Trophoblast cell (in vitro differentiated cells and primary cell): Measurements from ENCODE around the gene LSG1.
A peak's percentile ranks its signal among the peaks of the same experiment; 100 is the strongest.

Source experiments
- DNase-seq, 2 donors: peaks; one replicate each; pipeline ENCODE4 v3.0.0-alpha.2; 2016
- H2AFZ ChIP-seq: 2 replicates; pipeline ENCODE4 v1.6.1; 2013; ENCODE audit warnings: low read length, moderate library complexity, mild to moderate bottlenecking; ENCODE audit not compliant: insufficient read depth, poor library complexity
- H2AK5ac ChIP-seq: 2 replicates; pipeline ENCODE4 v1.6.1; 2013; ENCODE audit warnings: mild to moderate bottlenecking, low read length
- H2BK120ac ChIP-seq: 2 replicates; pipeline ENCODE4 v1.6.1; 2013; ENCODE audit warnings: low read length, mild to moderate bottlenecking, moderate library complexity; ENCODE audit not compliant: insufficient read depth, poor library complexity
- H2BK12ac ChIP-seq: 2 replicates; pipeline ENCODE4 v1.6.1; 2013; ENCODE audit warnings: mild to moderate bottlenecking, low read length, moderate library complexity
- H2BK5ac ChIP-seq: 2 replicates; pipeline ENCODE4 v1.6.1; 2013; ENCODE audit warnings: low read length, low read depth, moderate library complexity, mild to moderate bottlenecking; ENCODE audit not compliant: poor library complexity
- H3K14ac ChIP-seq: 2 replicates; pipeline ENCODE4 v1.6.1; 2013; ENCODE audit warnings: mild to moderate bottlenecking, low read length
- H3K18ac ChIP-seq: 2 replicates; pipeline ENCODE4 v1.6.1; 2013; ENCODE audit warnings: mild to moderate bottlenecking, low read length
- H3K23ac ChIP-seq: 2 replicates; pipeline ENCODE4 v1.6.1; 2013; ENCODE audit warnings: low read length
- H3K27ac ChIP-seq: 2 replicates; pipeline ENCODE4 v1.5.1; 2013; ENCODE audit warnings: low read depth, mild to moderate bottlenecking, inconsistent platforms, low read length, moderate library complexity
- H3K27me3 ChIP-seq: 2 replicates; pipeline ENCODE4 v1.6.1; 2013; ENCODE audit warnings: inconsistent platforms, mild to moderate bottlenecking, low read length, moderate library complexity; ENCODE audit not compliant: insufficient read depth
- H3K36me3 ChIP-seq, 2 experiments: 1 replicate in 1 of 2; 2 replicates in 1 of 2; pipeline ENCODE4 v1.6.1; 2013; ENCODE audit warnings: low read length in 2 of 2, mild to moderate bottlenecking in 2 of 2, moderate library complexity in 1 of 2; ENCODE audit not compliant: insufficient read depth in 2 of 2, control insufficient read depth in 1 of 2
- H3K4ac ChIP-seq: 2 replicates; pipeline ENCODE4 v1.6.1; 2013; ENCODE audit warnings: low read depth, mild to moderate bottlenecking, low read length, moderate library complexity
- H3K4me1 ChIP-seq, 2 experiments: 1 replicate in 1 of 2; 2 replicates in 1 of 2; pipeline ENCODE4 v1.6.1; 2013; ENCODE audit warnings: low read length in 2 of 2, mild to moderate bottlenecking in 2 of 2, moderate library complexity in 1 of 2; ENCODE audit not compliant: insufficient read depth in 2 of 2, control insufficient read depth in 1 of 2
- H3K4me2 ChIP-seq: 2 replicates; pipeline ENCODE4 v1.6.1; 2013; ENCODE audit warnings: inconsistent platforms, mild to moderate bottlenecking, low read length, moderate library complexity
- H3K4me3 ChIP-seq: 2 replicates; pipeline ENCODE4 v1.5.1; 2013; ENCODE audit warnings: mild to moderate bottlenecking, low read depth, low read length, inconsistent platforms
- H3K79me1 ChIP-seq: one replicate; pipeline ENCODE4 v1.6.1; 2013; ENCODE audit warnings: low read length
- H3K79me2 ChIP-seq: 2 replicates; pipeline ENCODE4 v1.6.1; 2013; ENCODE audit warnings: low read length, mild to moderate bottlenecking; ENCODE audit not compliant: control insufficient read depth, insufficient read depth, poor library complexity
- H3K9ac ChIP-seq: 2 replicates; pipeline ENCODE4 v1.6.1; 2013; ENCODE audit warnings: mild to moderate bottlenecking, low read length
- H3K9me3 ChIP-seq: 2 replicates; pipeline ENCODE4 v1.6.1; 2013; ENCODE audit warnings: low read depth, mild to moderate bottlenecking, control low read depth, inconsistent platforms, low read length; ENCODE audit not compliant: insufficient read depth
- H4K12ac ChIP-seq: 2 replicates; pipeline ENCODE4 v1.6.1; 2013; ENCODE audit warnings: low read depth, mild to moderate bottlenecking, low read length, moderate library complexity
- H4K8ac ChIP-seq: 2 replicates; pipeline ENCODE4 v1.6.1; 2013; ENCODE audit warnings: low read depth, mild to moderate bottlenecking, low read length, moderate library complexity
- H4K91ac ChIP-seq: one replicate; pipeline ENCODE4 v1.6.1; 2013; ENCODE audit warnings: low read depth, mild to moderate bottlenecking, low read length, moderate library complexity
- WGBS: extraction: QIAGEN DNeasy Blood & Tissue Kit; methylation state at CpG from one replicate; pipeline ENCODE4 v1.1.7; 2013; ENCODE audit warnings: missing lambda C conversion rate; ENCODE audit not compliant: insufficient read length, insufficient coverage; ENCODE audit errors: extremely low coverage; 5-methylcytosine and 5-hydroxymethylcytosine counted together

LSG1 gene

DNA sequence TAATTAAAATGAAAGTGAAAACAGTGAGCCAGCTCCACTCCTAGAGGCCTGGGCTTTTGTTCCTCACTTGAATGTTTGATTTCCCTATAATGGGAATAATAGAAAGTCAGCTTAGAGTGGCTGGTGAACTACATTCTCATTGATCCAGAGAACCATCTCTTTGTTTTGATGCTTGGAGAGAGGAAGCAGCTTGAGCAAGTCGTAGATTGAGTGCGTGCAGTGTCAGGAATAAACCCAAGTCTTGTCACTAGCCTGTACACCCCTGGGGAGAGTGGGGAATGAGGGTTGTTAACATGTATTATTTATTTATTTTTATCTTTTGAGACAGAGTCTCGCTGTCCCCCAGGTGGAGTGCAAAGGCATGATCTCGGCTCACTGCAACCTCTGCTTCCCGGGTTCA is 885 bp upstream of the LSG1 start:
- no peak overlapping the region for H3K18ac ChIP-seq
- no peak overlapping the region for H3K14ac ChIP-seq
- no peak overlapping the region for H2BK120ac ChIP-seq
- peak overlapping the region; percentile 74 for H4K8ac ChIP-seq
- no peak for DNase-seq
- no peak overlapping the region for H4K12ac ChIP-seq
- no peaks in the 10 kb centered on the region for H3K27me3 ChIP-seq
- H2BK5ac ChIP-seq, result no peak overlapping the region
- no peak overlapping the region for H3K4ac ChIP-seq
- H3K4me3 ChIP-seq, result no peak overlapping the region
- H3K79me2 ChIP-seq, result peaks cover 4% of the 10 kb centered on the region
- peaks cover 3 to 7% of the 10 kb centered on the region in 2 experiments for H3K36me3 ChIP-seq
- no peak overlapping the region for H2BK12ac ChIP-seq
- no peak overlapping the region for H4K91ac ChIP-seq
- peak overlapping the region; percentile 70 for H3K4me2 ChIP-seq
- H3K4me1 ChIP-seq, result peaks cover 0 to 3% of the 10 kb centered on the region in 2 experiments
- H2AK5ac ChIP-seq, result no peak overlapping the region
- no peaks in the 10 kb centered on the region for H3K9me3 ChIP-seq
- no peak overlapping the region for H3K9ac ChIP-seq
- WGBS, result no CpG with 5 or more reads among the region's 5 CpGs
- peaks cover 3% of the 10 kb centered on the region for H3K79me1 ChIP-seq
- peak overlapping the region; percentile 17 for H2AFZ ChIP-seq
- no peak overlapping the region for H3K23ac ChIP-seq
- H3K27ac ChIP-seq, result no peak overlapping the region

DNA sequence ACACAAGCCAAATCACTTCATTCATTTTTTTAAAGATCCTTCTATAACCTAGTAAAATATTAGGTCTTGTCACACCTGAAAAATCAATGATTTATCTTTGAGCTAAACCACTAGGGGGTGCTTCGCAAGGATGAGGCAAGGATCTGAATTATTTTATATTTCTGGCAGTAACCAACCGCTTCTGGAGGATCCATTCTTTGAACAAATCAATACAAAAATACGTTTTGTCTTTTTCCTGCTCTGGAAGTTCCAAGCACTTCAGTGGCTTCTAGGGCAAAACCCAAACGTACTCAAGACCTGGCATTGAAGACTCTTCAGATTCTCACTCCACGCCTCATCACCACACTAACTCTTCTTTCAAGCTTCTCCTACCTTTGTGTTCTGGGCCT is 486 bp downstream of the LSG1 start:
- peak in 1 of 2 donors; percentile 63 for DNase-seq
- peak overlapping the region; percentile 91 for H4K8ac ChIP-seq
- H3K4me3 ChIP-seq, result peak overlapping the region; percentile 89
- no peak overlapping the region for H2AK5ac ChIP-seq
- peaks cover 3% of the 10 kb centered on the region for H3K79me1 ChIP-seq
- H3K9ac ChIP-seq, result peak overlapping the region; percentile 81
- no peak overlapping the region for H2BK12ac ChIP-seq
- no peaks in the 10 kb centered on the region for H3K9me3 ChIP-seq
- H4K12ac ChIP-seq, result no peak overlapping the region
- WGBS, result no CpG with 5 or more reads among the region's 5 CpGs
- peak overlapping the region; percentile 51 for H3K14ac ChIP-seq
- no peaks in the 10 kb centered on the region for H3K27me3 ChIP-seq
- peaks cover 4% of the 10 kb centered on the region for H3K79me2 ChIP-seq
- H2AFZ ChIP-seq, result no peak overlapping the region
- no peak overlapping the region for H3K23ac ChIP-seq
- no peak overlapping the region for H4K91ac ChIP-seq
- no peak overlapping the region for H2BK5ac ChIP-seq
- no peak overlapping the region for H2BK120ac ChIP-seq
- H3K27ac ChIP-seq, result no peak overlapping the region
- peak overlapping the region; percentile 96 for H3K4me2 ChIP-seq
- no peak overlapping the region for H3K18ac ChIP-seq
- peaks cover 3 to 7% of the 10 kb centered on the region in 2 experiments for H3K36me3 ChIP-seq
- peak overlapping the region; percentile 8 for H3K4ac ChIP-seq
- H3K4me1 ChIP-seq, result peaks cover 0 to 3% of the 10 kb centered on the region in 2 experiments

DNA sequence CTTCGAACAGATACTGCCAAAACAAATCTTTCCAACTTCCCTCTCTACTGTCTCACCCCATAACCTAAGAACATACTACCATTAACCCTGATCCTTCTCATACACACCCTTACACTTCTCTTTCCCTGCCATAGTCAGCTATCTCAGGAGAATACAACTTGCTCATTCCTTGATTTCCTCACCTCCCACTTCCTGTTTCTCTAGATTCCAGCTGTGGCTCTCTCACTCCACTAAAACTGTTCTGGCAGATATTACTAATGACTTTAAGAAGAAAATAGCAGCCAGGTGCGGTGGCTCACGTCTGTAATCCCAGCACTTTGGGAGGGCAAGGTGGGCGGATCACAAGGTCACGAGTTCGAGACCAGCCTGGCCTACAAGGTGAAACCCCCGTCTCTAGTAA is 4.6 kb downstream of the LSG1 start:
- no peak overlapping the region for H4K8ac ChIP-seq
- H3K18ac ChIP-seq, result no peak overlapping the region
- no peak overlapping the region for H2BK5ac ChIP-seq
- no peak overlapping the region for H3K9ac ChIP-seq
- no peaks in the 10 kb centered on the region for H3K27me3 ChIP-seq
- no peak overlapping the region for H3K4me2 ChIP-seq
- DNase-seq, result peak in 1 of 2 donors; percentile 51
- H3K79me2 ChIP-seq, result peaks cover 4% of the 10 kb centered on the region
- H3K4me3 ChIP-seq, result no peak overlapping the region
- H2AK5ac ChIP-seq, result no peak overlapping the region
- peaks cover 11 to 14% of the 10 kb centered on the region in 2 experiments for H3K36me3 ChIP-seq
- H2BK120ac ChIP-seq, result no peak overlapping the region
- no peak overlapping the region for H4K12ac ChIP-seq
- no peak overlapping the region for H3K4ac ChIP-seq
- no peaks in the 10 kb centered on the region for H3K9me3 ChIP-seq
- H3K27ac ChIP-seq, result no peak overlapping the region
- no peak overlapping the region for H2AFZ ChIP-seq
- no CpG with 5 or more reads among the region's 7 CpGs for WGBS
- H3K79me1 ChIP-seq, result peaks cover 1% of the 10 kb centered on the region
- H3K14ac ChIP-seq, result no peak overlapping the region
- no peak overlapping the region for H4K91ac ChIP-seq
- H3K23ac ChIP-seq, result no peak overlapping the region
- H3K4me1 ChIP-seq, result no peaks in the 10 kb centered on the region
- H2BK12ac ChIP-seq, result no peak overlapping the region

DNA sequence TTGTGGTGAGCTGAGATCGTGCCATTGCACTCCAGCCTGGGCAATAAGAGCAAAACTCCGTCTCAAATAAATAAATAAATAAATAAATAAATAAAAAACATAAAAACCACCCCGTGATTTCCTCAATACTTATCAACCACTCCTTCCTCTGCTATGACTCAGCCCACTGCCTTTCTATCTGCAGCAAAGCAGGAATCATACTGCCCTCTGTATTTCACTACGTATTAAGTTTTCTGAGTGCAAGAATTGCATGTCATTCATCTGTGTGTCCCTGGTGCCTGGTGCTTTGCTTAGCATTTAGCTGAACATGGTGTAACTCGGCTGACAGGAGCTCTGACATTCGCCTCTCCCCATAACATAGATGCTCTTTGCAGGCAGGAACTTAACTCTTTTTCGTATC is 7.1 kb downstream of the LSG1 start:
- Histone ChIP-seq H4K12ac (no peak overlapping the region), H4K8ac (no peak overlapping the region), H3K36me3 (peaks cover 14 to 18% of the 10 kb centered on the region in 2 experiments), H2AK5ac (no peak overlapping the region), H2BK5ac (no peak overlapping the region), H3K79me2 (no peaks in the 10 kb centered on the region), H2BK12ac (no peak overlapping the region), H3K4me2 (no peak overlapping the region), H3K4me3 (no peak overlapping the region), H4K91ac (no peak overlapping the region), H3K79me1 (no peaks in the 10 kb centered on the region), H3K4ac (no peak overlapping the region), H3K27me3 (no peaks in the 10 kb centered on the region), H3K23ac (no peak overlapping the region), H3K14ac (no peak overlapping the region), H3K18ac (no peak overlapping the region), H2BK120ac (no peak overlapping the region), H3K9me3 (no peaks in the 10 kb centered on the region), H3K27ac (no peak overlapping the region), H3K4me1 (no peaks in the 10 kb centered on the region), H3K9ac (no peak overlapping the region), H2AFZ (no peak overlapping the region)
- DNase-seq, result no peak
- WGBS, result no CpG with 5 or more reads among the region's 7 CpGs
